Testis (tissue), 2 donors: ENCODE results near the gene C3orf38.
"Not testable (repeated sequence)": the region's sequence is repeated elsewhere in the genome, so short reads cannot be mapped to it uniquely, and the experiment has no call there.

Experiments used
- CTCF ChIP-seq, 3 experiments: fragments of 450-650 bp in 2 of 3; fragments of 200-600 bp in 1 of 3; sonication (generic) in 1 of 3; IDR thresholded peaks; one replicate each; pipeline ENCODE4 v1.5.1; 2016 to 2019; ENCODE audit warnings: antibody characterized with exemption in 3 of 3, mild to moderate bottlenecking in 2 of 3, moderate library complexity in 1 of 3
- POLR2A ChIP-seq: fragments of 450-650 bp; IDR thresholded peaks from one replicate; pipeline ENCODE4 v1.6.1; 2017; ENCODE audit warnings: antibody characterized with exemption, mild to moderate bottlenecking, moderate library complexity

GRCh38 chr3:88182165-88182918 is 32.6 kb downstream of the C3orf38 start:
- TF ChIP-seq CTCF (IDR thresholded peaks at IDR 0.05); POLR2A: not testable (repeated sequence)
